Ishikawa (cell line): ENCODE data around the gene OSGIN1.

Experiments used
- EP300 ChIP-seq: IDR thresholded peaks from 2 replicates; pipeline ENCODE4 v1.6.1; 2012; ENCODE audit warnings: borderline replicate concordance
- NFIC ChIP-seq: IDR thresholded peaks from 2 replicates; pipeline ENCODE4 v1.6.1; 2012
- TAF1 ChIP-seq: IDR thresholded peaks from 2 replicates; pipeline ENCODE4 v1.6.1; 2012; ENCODE audit warnings: low read depth, mild to moderate bottlenecking
- TCF12 ChIP-seq: IDR thresholded peaks from 2 replicates; pipeline ENCODE4 v1.6.1; 2012; ENCODE audit warnings: low read depth
- USF1 ChIP-seq: IDR thresholded peaks from 2 replicates; pipeline ENCODE4 v1.6.1; 2012

DNA sequence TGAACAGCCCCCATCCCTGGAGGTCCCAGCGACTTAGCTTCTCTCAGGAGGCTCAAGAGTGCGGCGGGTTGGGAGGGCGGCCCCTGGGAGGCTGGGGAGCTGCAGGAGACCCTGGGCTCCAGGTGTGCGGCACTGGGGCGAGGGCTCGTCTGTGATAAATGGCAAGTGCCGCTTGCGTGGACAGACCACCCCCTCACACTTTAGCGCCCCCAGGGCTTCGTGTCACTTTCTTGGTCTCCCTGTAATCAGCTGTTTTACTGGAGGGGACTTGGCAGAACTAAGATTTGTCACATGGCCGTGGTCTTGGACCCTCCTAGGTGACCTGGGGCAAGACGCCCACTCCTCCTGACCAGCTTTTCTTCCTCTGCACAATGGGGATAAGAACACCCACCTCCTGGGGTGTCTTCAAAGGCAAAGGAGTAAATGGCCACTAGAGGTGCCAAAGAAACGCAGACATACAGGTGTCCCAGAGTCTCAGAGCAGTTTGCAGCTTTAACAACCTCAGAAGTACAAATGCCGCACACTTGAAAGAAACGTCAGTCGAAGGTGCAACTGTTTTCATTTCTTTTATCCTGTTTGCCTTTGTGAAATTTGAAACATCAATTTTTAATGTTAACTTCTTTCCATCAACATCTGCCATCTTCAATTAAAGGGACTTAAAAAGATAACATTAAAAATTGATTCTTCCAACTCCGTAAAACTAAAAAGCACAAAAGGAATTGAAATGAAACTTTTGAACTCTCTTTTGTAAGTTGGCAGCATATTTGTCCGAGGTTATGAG is 946 bp downstream of the OSGIN1 start:
- TF ChIP-seq TCF12 (no peak), USF1 (no peak), TAF1 (no peak), NFIC (no peak), EP300 (no peak)
